H1 (cell line): ENCODE results near the gene ENDOU. TPM values are rescaled to one million over a fixed set of nuclear protein-coding genes. Genes with fewer than 3 reads are reported as not detected.

Source experiments
- CTCF ChIA-PET: fragments of 300-600 bp; sonication (Branson Sonifier 250); formaldehyde crosslinking; loops from one replicate; lab custom pipeline; 2021; ENCODE audit not compliant: partially characterized antibody; lab: Charles Lee
- POLR2A ChIA-PET: fragments of 300-600 bp; sonication (Branson Sonifier 250); formaldehyde crosslinking; loops from one replicate; lab custom pipeline; 2021; ENCODE audit warnings: inconsistent platforms; ENCODE audit not compliant: partially characterized antibody; lab: Charles Lee
- DNase-seq, 2 experiments: peaks; one replicate each; pipeline versions ENCODE4 v3.0.0 to v3.0.0-alpha.2; 2010 to 2022; ENCODE audit warnings: low spot score in 2 of 2, low read depth in 1 of 2, mixed read lengths in 1 of 2
- FAIRE-seq: peaks from 2 replicates; lab custom pipeline; 2011; peaks lifted over from hg19 to GRCh38; lab: Jason Lieb, UNC
- H2AFZ ChIP-seq: 2 replicates; pipeline ENCODE4 v1.8.1; 2012; ENCODE audit warnings: low read length, inconsistent platforms
- H2AK5ac ChIP-seq: 2 replicates; pipeline ENCODE4 v1.6.1; 2013; ENCODE audit warnings: low read depth, low read length
- H2BK120ac ChIP-seq: replicated peaks from 2 replicates; pipeline ENCODE3; 2013; ENCODE audit warnings: low read depth, low read length, inconsistent platforms
- H2BK12ac ChIP-seq: 2 replicates; pipeline ENCODE4 v1.6.1; 2013; ENCODE audit warnings: low read depth, low read length
- H2BK15ac ChIP-seq: 2 replicates; pipeline ENCODE4 v1.6.1; 2013; ENCODE audit warnings: low read length
- H2BK20ac ChIP-seq: 2 replicates; pipeline ENCODE4 v1.6.1; 2013; ENCODE audit warnings: low read length
- H2BK5ac ChIP-seq: 2 replicates; pipeline ENCODE4 v1.6.1; 2013; ENCODE audit warnings: low read depth, low read length
- H3K14ac ChIP-seq: 2 replicates; pipeline ENCODE4 v1.6.1; 2013; ENCODE audit warnings: inconsistent platforms; ENCODE audit not compliant: insufficient read length
- H3K18ac ChIP-seq: 2 replicates; pipeline ENCODE4 v1.6.1; 2013; ENCODE audit warnings: low read length; ENCODE audit errors: extremely low read depth
- H3K23ac ChIP-seq: 2 replicates; pipeline ENCODE4 v1.6.1; 2013; ENCODE audit warnings: inconsistent platforms; ENCODE audit not compliant: insufficient read length
- H3K23me2 ChIP-seq: 2 replicates; pipeline ENCODE4 v1.6.1; 2013; ENCODE audit warnings: low read depth, low read length
- H3K27ac ChIP-seq: 2 replicates; pipeline ENCODE4 v1.6.1; 2011; ENCODE audit warnings: low read depth, low read length, inconsistent platforms
- H3K27me3 ChIP-seq, 4 experiments: replicated peaks in 1 of 4; 1 replicate in 1 of 4; 2 replicates in 3 of 4; pipeline versions ENCODE4 v1.6.1 to v1.8.1; 2011 to 2013; ENCODE audit warnings: low read length in 3 of 4, mild to moderate bottlenecking in 3 of 4, inconsistent platforms in 2 of 4, mixed read lengths in 2 of 4, moderate library complexity in 1 of 4; ENCODE audit not compliant: control insufficient read depth in 3 of 4, insufficient read depth in 3 of 4; ENCODE audit errors: extremely low read depth in 1 of 4
- H3K36me3 ChIP-seq, 4 experiments: 2 replicates each; pipeline versions ENCODE4 v1.6.1 to v1.8.1; 2011 to 2013; ENCODE audit warnings: mild to moderate bottlenecking in 4 of 4, low read length in 3 of 4, moderate library complexity in 2 of 4, control low read depth in 1 of 4, inconsistent platforms in 1 of 4; ENCODE audit not compliant: insufficient read depth in 4 of 4, control insufficient read depth in 2 of 4
- H3K4ac ChIP-seq: replicated peaks from 2 replicates; pipeline ENCODE3; 2013; ENCODE audit warnings: low read length, low read depth, mixed read lengths, inconsistent platforms; ENCODE audit not compliant: insufficient read length
- H3K4me1 ChIP-seq, 4 experiments: replicated peaks in 1 of 4; 1 replicate in 1 of 4; 2 replicates in 3 of 4; pipeline versions ENCODE4 v1.6.1 to v1.8.1; 2011 to 2013; ENCODE audit warnings: low read length in 3 of 4, inconsistent platforms in 2 of 4, mixed read lengths in 1 of 4; ENCODE audit not compliant: insufficient read depth in 4 of 4, control insufficient read depth in 3 of 4
- H3K4me2 ChIP-seq, 2 experiments: 2 replicates each; pipeline versions ENCODE4 v1.6.1 to v1.8.1; 2011 to 2013; ENCODE audit warnings: low read depth in 2 of 2, low read length in 2 of 2, control low read depth in 1 of 2, inconsistent platforms in 1 of 2, mild to moderate bottlenecking in 1 of 2; ENCODE audit not compliant: insufficient read depth in 1 of 2
- H3K4me3 ChIP-seq, 4 experiments: fragments of 200-600, 300-600 bp in 1 of 4; sonication (generic), shearing (Covaris generic), sonication (Bioruptor Twin) in 1 of 4; 2 replicates each; pipeline versions ENCODE4 v1.5.1 to v1.8.1; 2011 to 2016; ENCODE audit warnings: low read length in 4 of 4, low read depth in 3 of 4, control low read depth in 2 of 4, inconsistent platforms in 2 of 4, mild to moderate bottlenecking in 2 of 4, mixed read lengths in 1 of 4, moderate library complexity in 1 of 4; ENCODE audit not compliant: insufficient read depth in 2 of 4; ENCODE audit errors: extremely low read depth in 1 of 4
- H3K56ac ChIP-seq: replicated peaks from 2 replicates; pipeline ENCODE3; 2013; ENCODE audit warnings: low read depth, mild to moderate bottlenecking, mixed read lengths, low read length, inconsistent platforms; ENCODE audit not compliant: insufficient read length
- H3K79me1 ChIP-seq: 2 replicates; pipeline ENCODE4 v1.6.1; 2013; ENCODE audit warnings: low read depth, low read length, control low read depth
- H3K79me2 ChIP-seq, 2 experiments: 2 replicates each; pipeline versions ENCODE4 v1.6.1 to v1.8.1; 2012 to 2013; ENCODE audit warnings: low read length in 2 of 2, mild to moderate bottlenecking in 2 of 2, inconsistent platforms in 1 of 2; ENCODE audit not compliant: insufficient read depth in 2 of 2, control insufficient read depth in 1 of 2
- H3K9ac ChIP-seq, 4 experiments: replicated peaks in 1 of 4; 1 replicate in 1 of 4; 2 replicates in 3 of 4; pipeline versions ENCODE4 v1.6.1 to v1.8.1; 2011 to 2013; ENCODE audit warnings: low read depth in 3 of 4, low read length in 3 of 4, control low read depth in 2 of 4, mild to moderate bottlenecking in 2 of 4, moderate library complexity in 2 of 4, inconsistent platforms in 1 of 4; ENCODE audit errors: extremely low read depth in 1 of 4
- H3K9me3 ChIP-seq, 2 experiments: 2 replicates each; pipeline versions ENCODE4 v1.6.1 to v1.8.1; 2012 to 2013; ENCODE audit warnings: mild to moderate bottlenecking in 2 of 2, moderate library complexity in 2 of 2, control low read depth in 1 of 2, inconsistent platforms in 1 of 2, low read depth in 1 of 2, low read length in 1 of 2, mixed read lengths in 1 of 2; ENCODE audit not compliant: insufficient read depth in 2 of 2
- H4K20me1 ChIP-seq, 2 experiments: replicated peaks in 1 of 2; 2 replicates each; pipeline versions ENCODE3 to v1.8.1; 2011 to 2013; ENCODE audit warnings: inconsistent platforms in 2 of 2, low read length in 2 of 2, mild to moderate bottlenecking in 1 of 2; ENCODE audit not compliant: insufficient read depth in 2 of 2, control insufficient read depth in 1 of 2
- H4K5ac ChIP-seq: 2 replicates; pipeline ENCODE4 v1.6.1; 2013; ENCODE audit warnings: low read length, low read depth, mixed read lengths, inconsistent platforms; ENCODE audit not compliant: insufficient read length
- H4K8ac ChIP-seq: 2 replicates; pipeline ENCODE4 v1.8.0; 2013; ENCODE audit warnings: mild to moderate bottlenecking, moderate library complexity, low read length, inconsistent platforms; ENCODE audit not compliant: insufficient read depth; ENCODE audit errors: extremely low read depth
- H4K91ac ChIP-seq: replicated peaks from 2 replicates; pipeline ENCODE3; 2013; ENCODE audit warnings: low read length, mixed read lengths, inconsistent platforms; ENCODE audit not compliant: insufficient read length
- BACH1 ChIP-seq: IDR thresholded peaks from 2 replicates; pipeline ENCODE4 v1.6.1; 2012; ENCODE audit warnings: low read length, improper control_type of control experiment
- CREB1 ChIP-seq: IDR thresholded peaks from 2 replicates; pipeline ENCODE4 v1.6.1; 2012; ENCODE audit warnings: inconsistent platforms
- GTF2F1 ChIP-seq: IDR thresholded peaks from 2 replicates; pipeline ENCODE4 v1.6.1; 2012; ENCODE audit warnings: low read depth, low read length, improper control_type of control experiment, borderline replicate concordance
- HDAC2 ChIP-seq, 2 experiments: fragments of 300-600 bp in 1 of 2; sonication (generic) in 1 of 2; IDR thresholded peaks; 2 replicates each; pipeline ENCODE4 v1.6.1; 2011 to 2012; ENCODE audit warnings: low read depth in 2 of 2, low read length in 2 of 2, mild to moderate bottlenecking in 2 of 2, moderate library complexity in 2 of 2, borderline replicate concordance in 1 of 2, inconsistent platforms in 1 of 2
- POU5F1 ChIP-seq: IDR thresholded peaks from 2 replicates; pipeline ENCODE4 v1.6.1; 2011; ENCODE audit warnings: low read depth, mild to moderate bottlenecking, low read length, moderate library complexity
- RXRA ChIP-seq: IDR thresholded peaks from 2 replicates; pipeline ENCODE4 v1.6.1; 2011; ENCODE audit warnings: low read depth, mild to moderate bottlenecking, low read length, moderate library complexity; ENCODE audit not compliant: insufficient read depth
- SAP30 ChIP-seq: fragments of 300-600 bp; sonication (generic); IDR thresholded peaks from 2 replicates; pipeline ENCODE4 v1.7.1; 2012; ENCODE audit warnings: low read length, moderate library complexity, mild to moderate bottlenecking, inconsistent platforms; ENCODE audit not compliant: insufficient read depth, insufficient replicate concordance
- WGBS, 2 experiments: shearing (Covaris generic) in 1 of 2; methylation state at CpG; one replicate each; pipeline versions ENCODE4 v1.1.6 to v1.1.7; 2013 to 2015; ENCODE audit warnings: low lambda C conversion rate in 2 of 2, mixed read lengths in 2 of 2, inconsistent platforms in 1 of 2, low coverage in 1 of 2, missing lambda C conversion rate in 1 of 2; ENCODE audit not compliant: insufficient replicate concordance in 2 of 2, insufficient coverage in 1 of 2, insufficient read length in 1 of 2; ENCODE audit errors: extremely low coverage in 1 of 2, missing lambda C conversion rate in 1 of 2; 5-methylcytosine and 5-hydroxymethylcytosine counted together
- polyA plus RNA-seq, 7 experiments: library from polyadenylated mRNA; depleted of rRNA in 3 of 7; stranded (reverse) in 5 of 7; unstranded in 2 of 7; fragments of >200 nt in 5 of 7; fragments of 200-250 nt in 2 of 7; gene quantifications; 1 replicate in 5 of 7; 2 replicates in 1 of 7; 4 replicates in 1 of 7; pipeline versions ENCODE4 v1.2.1 to v1.2.3, GENCODE V29; 2011 to 2013; ENCODE audit warnings: missing spikeins in 2 of 7, mixed read lengths in 2 of 7
- total RNA-seq: library from RNA; stranded (reverse); fragmentation: NEBNext Ultra II Directional; extraction: Animal tissue kit (Norgen Biotek cat#: 25700); gene quantifications from 2 replicates; pipeline ENCODE4 v1.2.1, GENCODE V29; 2021
- TF ChIP-seq, protein P1 (sequence below): IDR thresholded peaks from 2 replicates; pipeline ENCODE4 v1.6.1; 2011; ENCODE audit warnings: low read length, improper control_type of control experiment
- TF ChIP-seq, protein P2 (sequence below), 3 experiments: IDR thresholded peaks; 1 replicate in 2 of 3; 2 replicates in 1 of 3; pipeline versions ENCODE4 v1.5.1 to v1.6.1; 2011; ENCODE audit warnings: low read length in 3 of 3, mild to moderate bottlenecking in 3 of 3, inconsistent platforms in 2 of 3, low read depth in 1 of 3, moderate library complexity in 1 of 3; ENCODE audit not compliant: insufficient read depth in 1 of 3; ENCODE audit errors: control extremely low read depth in 1 of 3

ENDOU gene
- total and polyA plus RNA-seq, 2 of the 8 experiments (the other 6 are each of a cell fraction or from before 2014, with no cell fraction given): not detected

DNA sequence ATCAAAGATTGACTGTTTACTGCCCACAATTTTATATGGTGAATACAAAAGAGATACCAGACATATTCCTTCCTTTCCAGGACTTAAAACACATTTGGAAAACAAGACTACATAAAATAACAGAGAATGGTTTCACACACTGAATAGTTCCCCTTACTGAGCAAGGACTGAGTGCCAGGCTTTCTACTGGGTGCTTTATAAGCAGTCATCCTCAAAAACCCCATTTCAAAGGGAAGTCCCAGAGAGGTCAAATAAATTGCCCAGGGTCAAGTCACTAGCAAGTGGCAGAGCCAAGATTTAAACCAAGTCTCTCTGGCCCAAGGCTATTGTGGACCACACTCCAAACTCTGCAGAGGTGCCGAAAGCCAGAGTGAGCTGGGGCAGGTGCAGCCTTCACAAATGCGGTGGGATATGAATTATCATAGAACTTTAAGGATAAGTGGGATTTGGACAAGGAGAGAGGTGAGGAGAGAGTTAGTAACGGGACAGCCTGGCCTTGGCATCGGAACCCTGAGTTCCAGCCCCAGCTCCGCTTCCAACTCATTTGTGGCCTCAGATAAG is 10.4 kb downstream of the ENDOU start:
- Histone ChIP-seq H4K91ac (no peak overlapping the region), H3K4me2 (no peak overlapping the region), H2BK15ac (no peak overlapping the region), H2AFZ (no peak overlapping the region), H4K20me1 (no peaks in the 10 kb centered on the region), H4K8ac (no peak overlapping the region), H3K36me3 (0 out of 8 replicates have a peak, but pooled peaks cover 0 to 1% (median 0%) of the 10 kb centered on the region in 4 experiments), H4K5ac (no peak overlapping the region), H3K4me3 (no peak overlapping the region), H2AK5ac (no peak overlapping the region), H3K27me3 (peaks cover 0 to 7% (median 3%) of the 10 kb centered on the region in 4 experiments; a peak in 3 of 7 replicates), H3K56ac (no peak overlapping the region), H3K4ac (no peak overlapping the region), H2BK20ac (no peak overlapping the region), H2BK12ac (no peak overlapping the region), H2BK5ac (no peak overlapping the region), H3K14ac (no peak overlapping the region), H3K23me2 (no peaks in the 10 kb centered on the region), H3K9me3 (no peaks in the 10 kb centered on the region), H3K79me1 (no peaks in the 10 kb centered on the region), H3K18ac (no peak overlapping the region), H3K23ac (no peak overlapping the region), H3K4me1 (peaks cover 4 to 9% (median 8%) of the 10 kb centered on the region in 4 experiments; a peak in 5 of 7 replicates), H3K79me2 (no peaks in the 10 kb centered on the region), H2BK120ac (no peak overlapping the region), H3K27ac (no peak overlapping the region), H3K9ac (no peak overlapping the region)
- POLR2A ChIA-PET: interaction anchor here (1.2 to 1.9 kb wide), 2 partner anchors 22 to 65 kb away, joined by 4 to 6 read pairs; no protein-coding TSS in a partner anchor
- DNase-seq (no peak), FAIRE-seq (no peak)
- CTCF ChIA-PET: interaction anchor here (0.6 to 64.6 kb wide), 32 partner anchors 9 to 1609 kb away, joined by 3 to 2442 read pairs (median 5); partner anchors contain the start of genes ENDOU, RAPGEF3, RPAP3 and SLC48A1
- 54% methylated on average over 5 of the region's 5 CpGs; no CpG with 5 or more reads in 1 of the 2 experiments for WGBS, 2 experiments
- TF ChIP-seq, protein P1, sequence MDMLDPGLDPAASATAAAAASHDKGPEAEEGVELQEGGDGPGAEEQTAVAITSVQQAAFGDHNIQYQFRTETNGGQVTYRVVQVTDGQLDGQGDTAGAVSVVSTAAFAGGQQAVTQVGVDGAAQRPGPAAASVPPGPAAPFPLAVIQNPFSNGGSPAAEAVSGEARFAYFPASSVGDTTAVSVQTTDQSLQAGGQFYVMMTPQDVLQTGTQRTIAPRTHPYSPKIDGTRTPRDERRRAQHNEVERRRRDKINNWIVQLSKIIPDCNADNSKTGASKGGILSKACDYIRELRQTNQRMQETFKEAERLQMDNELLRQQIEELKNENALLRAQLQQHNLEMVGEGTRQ: no peak
- no peak for TF ChIP-seq HDAC2 (IDR thresholded peaks at IDR 0.05; ENCODE audit: borderline replicate concordance in 1 of 2, low read depth in 2 of 2, low read length in 2 of 2)
- no peak for TF ChIP-seq GTF2F1
- TF ChIP-seq, protein P2, sequence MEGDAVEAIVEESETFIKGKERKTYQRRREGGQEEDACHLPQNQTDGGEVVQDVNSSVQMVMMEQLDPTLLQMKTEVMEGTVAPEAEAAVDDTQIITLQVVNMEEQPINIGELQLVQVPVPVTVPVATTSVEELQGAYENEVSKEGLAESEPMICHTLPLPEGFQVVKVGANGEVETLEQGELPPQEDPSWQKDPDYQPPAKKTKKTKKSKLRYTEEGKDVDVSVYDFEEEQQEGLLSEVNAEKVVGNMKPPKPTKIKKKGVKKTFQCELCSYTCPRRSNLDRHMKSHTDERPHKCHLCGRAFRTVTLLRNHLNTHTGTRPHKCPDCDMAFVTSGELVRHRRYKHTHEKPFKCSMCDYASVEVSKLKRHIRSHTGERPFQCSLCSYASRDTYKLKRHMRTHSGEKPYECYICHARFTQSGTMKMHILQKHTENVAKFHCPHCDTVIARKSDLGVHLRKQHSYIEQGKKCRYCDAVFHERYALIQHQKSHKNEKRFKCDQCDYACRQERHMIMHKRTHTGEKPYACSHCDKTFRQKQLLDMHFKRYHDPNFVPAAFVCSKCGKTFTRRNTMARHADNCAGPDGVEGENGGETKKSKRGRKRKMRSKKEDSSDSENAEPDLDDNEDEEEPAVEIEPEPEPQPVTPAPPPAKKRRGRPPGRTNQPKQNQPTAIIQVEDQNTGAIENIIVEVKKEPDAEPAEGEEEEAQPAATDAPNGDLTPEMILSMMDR (IDR thresholded peaks at IDR 0.05; ENCODE audit: control extremely low read depth in 1 of 3, insufficient read depth in 1 of 3, low read depth in 1 of 3, low read length in 3 of 3): no peak
- TF ChIP-seq BACH1: no peak
- no peak for TF ChIP-seq CREB1
- TF ChIP-seq SAP30: no peak
- TF ChIP-seq POU5F1: no peak
- TF ChIP-seq RXRA: no peak
